Stromal cell of bone marrow (primary cell): ENCODE results near the gene TENM3.

Experiments used
- DNase-seq: peaks from one replicate; pipeline ENCODE4 v3.0.0-alpha.2; 2012; ENCODE audit warnings: low read depth

TENM3 gene

GRCh38 chr4:182451441-182451840 is 208.2 kb downstream of the TENM3 start:
- no peak for DNase-seq

GRCh38 chr4:182453830-182454229 is 210.6 kb downstream of the TENM3 start:
- no peak for DNase-seq

DNA sequence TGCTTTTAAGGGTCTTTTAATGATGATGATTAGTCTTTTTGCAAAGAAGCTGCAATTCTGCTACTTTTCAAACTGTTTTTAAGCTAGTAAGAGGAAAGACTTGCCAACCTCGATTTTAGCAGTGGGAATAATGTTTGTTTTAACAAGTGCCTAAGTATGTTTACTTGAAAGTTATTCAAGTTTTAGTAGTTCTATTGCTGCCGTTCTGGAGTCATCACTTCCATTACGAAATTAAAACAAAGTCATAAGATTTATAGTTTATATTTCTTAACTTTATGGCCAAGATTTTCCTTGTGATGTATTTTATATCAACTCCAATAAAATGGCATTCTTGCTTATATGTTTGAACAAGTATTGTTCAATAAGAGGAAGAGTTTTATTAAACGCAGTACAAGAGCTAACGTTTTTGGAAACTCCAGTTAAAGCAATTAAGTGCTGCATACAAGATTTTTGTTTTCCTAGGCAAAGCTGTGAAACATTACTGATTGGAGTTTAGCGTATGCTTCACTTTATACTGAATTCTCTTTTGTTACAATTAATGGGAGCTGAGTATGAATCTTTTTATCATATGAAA is 211.3 kb downstream of the TENM3 start:
- peak; percentile 22 for DNase-seq

DNA sequence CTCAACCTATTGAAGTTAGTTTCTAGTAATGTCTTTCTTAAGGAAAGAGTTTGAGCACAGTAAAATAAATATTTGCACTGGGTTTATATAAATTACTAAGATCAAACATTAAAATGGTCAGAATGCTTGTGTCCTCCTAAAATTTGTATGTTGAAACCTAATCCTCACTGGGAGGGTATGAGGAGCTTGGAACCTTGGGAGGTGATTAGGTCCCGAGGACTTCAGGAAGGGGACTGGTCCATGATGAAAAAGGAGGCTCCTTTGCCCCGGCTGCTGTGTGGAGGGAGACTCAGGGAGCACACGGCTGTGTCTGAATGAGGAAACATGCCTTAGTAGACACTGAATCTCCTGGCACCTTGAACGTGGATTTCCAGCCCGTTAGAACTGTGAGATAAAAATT is 221.9 kb downstream of the TENM3 start:
- DNase-seq = no peak

GRCh38 chr4:182465979-182466378 is 222.8 kb downstream of the TENM3 start:
- no peak for DNase-seq

DNA sequence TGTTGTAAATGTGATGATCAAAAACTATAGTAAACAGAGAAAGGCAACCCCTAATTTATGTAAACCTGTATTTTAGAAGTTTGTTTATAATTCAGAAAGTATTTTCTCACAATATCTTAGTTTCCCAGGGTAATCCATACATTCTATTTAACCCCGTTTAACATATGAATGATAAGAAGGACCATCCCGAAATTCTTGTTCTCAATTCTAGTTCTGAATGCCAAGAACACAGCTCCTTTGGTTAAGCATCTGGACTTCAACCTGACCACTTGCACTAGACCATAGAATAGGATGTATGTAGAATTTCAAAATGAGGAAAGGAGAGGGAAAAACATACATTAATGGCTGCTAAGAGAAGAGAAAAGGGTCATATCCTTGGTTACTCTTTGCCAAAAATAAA is 227.0 kb downstream of the TENM3 start:
- DNase-seq = no peak

DNA sequence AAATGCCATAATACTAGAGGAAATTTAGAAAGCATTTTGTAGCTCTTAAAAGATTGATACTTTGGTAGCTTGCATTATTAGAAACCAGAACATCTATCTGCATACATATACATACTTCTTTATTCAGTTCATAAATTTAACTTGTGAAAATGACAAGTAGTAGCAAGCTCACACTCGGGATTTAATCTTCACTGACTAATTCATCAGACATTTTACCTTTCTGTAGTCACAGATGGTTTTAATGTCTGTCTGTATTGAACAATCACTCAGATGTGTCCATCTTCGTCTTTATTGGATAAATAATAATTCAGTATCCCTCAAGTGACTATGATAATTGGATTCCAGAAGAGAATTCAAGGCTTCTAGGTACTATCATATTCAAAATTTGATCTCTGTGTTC is 232.3 kb downstream of the TENM3 start:
- DNase-seq = no peak

GRCh38 chr4:182478475-182478874 is 235.3 kb downstream of the TENM3 start:
- DNase-seq = peak; percentile 22

- no peak for DNase-seq
These were observed 240.5 kb downstream of the TENM3 start for GRCh38 chr4:182483685-182484084.

DNA sequence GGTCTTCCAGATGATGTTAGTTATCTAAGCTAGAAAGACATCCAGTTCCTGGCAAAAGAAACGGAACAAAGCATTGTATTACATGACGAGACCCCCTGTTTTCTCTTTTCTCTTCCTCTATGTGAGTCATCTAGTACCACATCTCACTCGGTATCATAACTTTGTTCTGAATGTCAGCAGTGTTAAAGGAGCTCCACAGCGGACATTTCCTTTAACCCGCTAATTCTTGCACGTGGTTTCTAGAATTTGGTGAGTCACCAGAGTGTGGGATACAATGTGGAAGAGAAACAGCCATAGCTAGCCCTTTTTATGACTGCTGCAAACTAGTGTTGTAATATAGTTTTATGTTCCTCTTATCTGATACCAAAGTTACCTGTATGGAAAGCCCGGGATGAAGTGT is 243.7 kb downstream of the TENM3 start:
- DNase-seq = no peak

DNA sequence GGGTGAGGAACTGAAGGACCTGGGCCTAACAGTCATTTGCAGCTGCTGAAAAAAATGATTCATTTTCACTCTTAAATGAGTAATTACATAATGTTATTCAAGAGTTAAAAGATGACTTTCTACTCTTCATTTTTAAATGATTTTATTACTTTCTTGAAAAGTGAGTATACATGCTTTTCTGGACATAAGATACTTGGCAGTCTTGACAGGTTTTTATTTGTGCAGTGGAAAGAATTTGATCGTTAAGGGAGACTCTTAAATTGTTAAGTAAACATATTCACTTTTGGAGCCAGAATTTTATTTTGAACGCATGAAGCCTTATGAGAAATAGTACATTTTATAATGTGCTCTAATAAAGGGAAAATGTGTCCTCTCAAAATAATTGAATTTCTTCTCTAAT is 245.7 kb downstream of the TENM3 start:
- DNase-seq = no peak

DNA sequence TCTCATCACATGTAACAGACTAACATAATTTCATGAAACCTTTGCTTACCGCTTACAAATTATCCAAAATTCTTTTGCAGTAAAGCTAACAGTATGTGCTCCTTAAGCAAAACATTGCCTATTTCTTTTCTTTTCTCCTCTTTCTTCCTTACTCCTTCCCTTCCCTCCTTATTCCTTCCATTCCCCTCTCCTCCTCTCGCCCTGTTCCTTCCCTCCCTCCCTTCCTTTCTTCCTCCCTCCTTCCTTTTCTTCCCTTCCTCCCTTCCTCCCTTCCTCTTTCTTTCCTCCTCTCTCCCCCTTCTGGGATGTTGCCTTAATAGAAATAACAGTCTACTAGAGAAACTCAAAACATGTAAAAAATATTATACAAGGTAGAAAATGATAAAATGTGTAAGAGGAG is 246.4 kb downstream of the TENM3 start:
- DNase-seq = no peak

DNA sequence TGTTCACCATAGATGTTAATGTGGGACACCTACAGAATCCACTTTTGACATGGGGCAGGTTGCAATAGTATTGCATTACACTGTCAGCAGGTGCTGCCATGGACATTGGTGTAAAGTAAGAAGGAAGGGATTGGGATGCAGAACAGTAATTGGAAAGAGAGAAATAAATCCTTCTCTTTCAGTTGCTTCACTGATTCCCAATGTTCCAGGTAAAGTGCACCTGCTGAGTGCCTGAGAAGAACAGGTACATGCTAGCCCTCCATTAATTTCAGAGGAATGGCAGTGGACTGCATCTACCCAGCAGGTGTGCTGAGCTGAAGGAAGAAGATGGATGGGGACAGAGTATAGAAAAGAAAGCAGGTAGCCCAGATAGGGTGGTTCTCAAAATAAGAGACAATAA is 248.5 kb downstream of the TENM3 start:
- no peak for DNase-seq

DNA sequence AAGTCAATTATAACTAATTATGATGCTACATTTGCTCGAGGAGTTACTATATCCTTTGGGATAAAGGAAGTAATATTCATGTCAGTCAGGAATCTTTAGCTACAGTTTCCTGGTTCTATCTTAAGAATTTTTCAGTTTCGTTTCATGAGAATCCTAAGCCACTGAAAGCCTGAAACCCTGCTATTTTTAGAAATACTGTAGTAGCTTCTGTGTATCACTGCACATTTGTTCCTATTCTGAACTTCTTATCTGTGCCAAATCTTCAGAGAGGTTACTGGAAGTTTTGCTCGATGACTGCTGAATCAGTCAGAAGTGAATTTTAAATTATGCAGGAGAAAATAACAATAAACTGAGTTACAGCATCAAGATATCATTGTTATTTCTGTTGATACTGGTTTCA is 249.2 kb downstream of the TENM3 start:
- peak; percentile 47 for DNase-seq

GRCh38 chr4:182493377-182493776 is 250.2 kb downstream of the TENM3 start:
- DNase-seq = no peak

DNA sequence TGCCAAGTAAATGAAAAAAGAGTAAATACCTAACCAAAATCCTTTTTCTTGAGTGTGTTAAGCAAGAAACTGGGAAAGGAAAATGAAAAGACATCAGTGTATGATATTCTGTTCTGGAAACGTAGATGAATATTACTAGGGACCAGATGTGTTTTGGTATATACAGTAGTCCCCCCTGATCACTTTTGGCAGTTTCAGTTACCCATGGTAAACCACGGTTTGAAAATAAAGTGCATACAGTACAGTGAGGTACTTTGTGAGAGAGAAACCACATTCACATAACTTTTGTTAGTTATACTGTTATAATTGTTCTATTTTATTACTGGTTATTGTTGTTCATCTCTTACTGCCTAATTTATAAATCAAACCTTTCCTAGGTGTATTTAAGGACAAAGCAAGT is 250.9 kb downstream of the TENM3 start:
- no peak for DNase-seq

GRCh38 chr4:182495031-182495430 is 251.8 kb downstream of the TENM3 start:
- no peak for DNase-seq

DNA sequence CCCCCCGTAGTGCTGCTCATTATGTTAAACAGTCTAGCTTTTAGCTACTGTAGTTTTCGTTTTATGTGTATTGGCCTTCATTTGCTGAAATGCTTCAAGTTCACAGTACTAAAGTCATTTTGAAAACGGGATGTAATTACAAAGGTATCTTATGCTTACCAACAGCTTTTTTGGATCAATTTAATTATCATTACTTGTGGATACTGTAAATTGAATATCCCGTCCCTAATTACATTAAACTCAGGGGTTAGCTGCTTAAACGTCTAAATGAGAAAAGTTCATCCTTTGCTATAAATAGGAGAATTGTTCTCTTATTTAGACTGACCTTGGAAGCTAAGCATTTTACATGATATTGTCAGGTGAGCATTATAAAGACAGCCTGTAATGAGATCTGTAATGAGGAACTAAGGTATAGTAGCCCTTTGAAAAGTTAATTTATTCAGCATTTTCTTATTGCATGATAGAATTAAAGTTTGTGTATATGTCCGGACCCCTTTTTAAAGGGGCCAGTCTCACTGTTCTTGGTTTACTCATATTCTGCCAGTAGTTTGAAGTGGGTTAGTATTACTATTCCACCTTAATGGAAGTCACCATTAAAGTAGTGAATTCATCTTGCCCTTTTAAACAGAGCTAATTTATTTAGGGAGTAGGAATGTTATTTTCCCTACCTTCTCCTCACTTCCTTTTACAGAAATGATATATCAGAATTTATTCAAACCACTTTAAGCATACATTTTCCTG is 252.6 kb downstream of the TENM3 start:
- DNase-seq = no peak

DNA sequence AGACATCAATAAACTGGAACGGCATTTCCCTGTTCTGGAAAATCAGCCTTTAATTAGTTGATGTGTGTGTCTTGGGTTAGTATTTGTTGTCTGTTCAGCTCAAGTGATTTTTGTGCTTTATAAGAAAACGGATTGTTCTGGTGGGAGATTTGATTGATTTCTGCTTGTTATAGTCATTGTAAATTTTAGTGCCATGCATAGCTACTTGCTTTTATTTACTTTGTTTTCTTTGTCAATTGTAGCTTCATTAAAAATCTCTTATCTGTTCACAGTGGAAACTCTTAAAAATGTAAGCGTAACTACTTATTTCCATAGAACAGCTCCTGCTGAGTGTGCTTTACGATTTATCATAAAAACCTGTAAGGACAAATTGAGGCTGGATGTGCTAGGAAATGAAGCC is 253.2 kb downstream of the TENM3 start:
- no peak for DNase-seq

- no peak for DNase-seq
These were observed 258.9 kb downstream of the TENM3 start for GRCh38 chr4:182502064-182502463.

DNA sequence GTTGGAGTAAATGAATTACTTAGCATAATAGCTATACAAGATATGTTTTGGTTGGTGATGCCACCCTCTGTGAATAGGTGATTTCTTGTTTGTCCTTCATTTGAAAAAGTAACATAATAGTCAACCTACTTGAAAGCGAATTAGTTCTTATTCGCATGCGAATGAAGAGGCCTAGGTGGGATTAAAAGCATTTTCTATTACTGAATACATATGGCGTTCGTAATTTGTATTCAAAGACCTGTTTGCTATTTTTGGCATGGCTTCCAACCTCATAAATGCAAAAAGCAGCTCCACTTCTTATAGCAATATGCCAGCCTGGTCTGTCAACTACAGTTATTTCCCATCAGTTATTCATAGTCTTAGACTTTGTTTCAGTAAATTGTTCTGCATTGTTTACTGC is 261.3 kb downstream of the TENM3 start:
- DNase-seq = no peak

GRCh38 chr4:182507805-182508204 is 264.6 kb downstream of the TENM3 start:
- no peak for DNase-seq

- DNase-seq = no peak
These were observed 267.6 kb downstream of the TENM3 start for GRCh38 chr4:182510836-182511235.
